Measurements from ENCODE around the gene ARRB1. TPM values are rescaled to one million over a fixed set of nuclear protein-coding genes. Genes with fewer than 3 reads are reported as not detected.

Gene ARRB1
- polyA plus RNA-seq, 3 donors: 28.2 to 36.6 (median 35.8) TPM

DNA sequence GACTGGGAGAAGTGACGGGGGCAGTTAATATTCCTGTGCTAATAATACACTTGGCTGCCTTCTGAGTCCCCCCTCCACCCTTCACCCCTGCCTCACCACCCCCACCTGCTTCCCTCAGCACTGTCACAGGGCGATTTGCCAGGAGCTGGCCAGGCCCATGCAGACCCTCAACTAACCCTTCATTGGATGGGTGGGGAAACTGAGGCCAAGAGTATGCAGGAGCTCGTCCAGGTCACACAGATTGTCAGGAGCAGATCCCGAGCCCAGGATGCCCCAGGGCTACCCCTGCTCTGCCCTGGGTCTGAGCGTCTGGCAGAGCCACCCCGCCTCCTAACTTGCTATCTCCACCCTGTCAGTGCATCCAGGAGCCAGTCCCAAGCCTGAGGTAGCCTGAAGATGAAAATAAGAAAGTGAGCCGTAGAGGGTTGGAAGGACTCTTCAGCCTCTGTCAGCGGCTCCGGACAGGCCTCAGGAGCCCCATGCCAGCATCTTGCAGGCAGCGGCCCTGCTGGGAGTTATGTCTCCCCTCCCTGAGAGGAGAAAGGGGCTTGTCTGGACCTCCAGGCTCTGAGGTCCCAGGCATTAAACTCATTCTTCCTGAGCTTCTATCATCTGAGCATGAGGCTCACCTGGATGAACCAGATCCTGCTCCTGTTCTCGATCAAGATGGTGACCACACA lies 104.7 kb downstream of the ARRB1 start:
- 79 to 85% (median 80%) methylated on average over 11 of the region's 11 CpGs for WGBS, 3 donors
- H3K27ac ChIP-seq (ENCODE audit: low read depth, low read length): no peak overlapping the region

DNA sequence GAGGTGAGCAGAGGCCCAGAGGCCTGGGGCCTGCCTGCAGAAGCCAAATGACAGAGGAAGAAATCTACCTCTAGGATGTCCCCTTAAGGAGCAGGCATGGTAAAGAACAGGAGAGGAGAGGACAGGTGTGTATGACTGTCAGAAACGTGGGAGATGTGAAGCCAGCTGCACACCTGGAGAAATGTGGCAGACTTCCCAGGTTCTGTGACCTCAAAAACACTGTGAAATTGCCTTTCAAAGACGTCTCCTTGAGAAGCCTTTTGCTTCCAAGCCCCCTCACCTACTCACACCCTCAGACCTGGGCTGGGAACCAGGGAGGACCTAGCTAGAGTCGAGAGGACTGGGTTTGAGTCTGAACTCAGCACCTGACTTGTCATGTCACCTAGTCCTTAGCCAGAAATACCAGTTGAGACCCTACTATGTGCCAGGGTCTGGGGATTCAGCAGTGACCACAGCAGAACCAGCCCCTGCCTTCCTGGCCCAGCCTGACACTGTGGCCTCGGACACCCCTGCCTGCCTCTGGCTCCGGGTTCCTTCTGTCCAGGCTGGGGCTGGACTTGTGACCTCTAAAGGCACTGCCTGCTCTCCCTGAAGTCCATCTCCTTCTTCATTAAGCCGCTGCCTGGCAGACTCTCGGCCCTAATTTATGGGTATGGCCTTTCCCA lies 105.3 kb downstream of the ARRB1 start:
- WGBS, 3 donors: 38 to 75% (median 72%) methylated on average over 7 of the region's 7 CpGs
- H3K27ac ChIP-seq (ENCODE audit: low read depth, low read length): no peak overlapping the region

DNA sequence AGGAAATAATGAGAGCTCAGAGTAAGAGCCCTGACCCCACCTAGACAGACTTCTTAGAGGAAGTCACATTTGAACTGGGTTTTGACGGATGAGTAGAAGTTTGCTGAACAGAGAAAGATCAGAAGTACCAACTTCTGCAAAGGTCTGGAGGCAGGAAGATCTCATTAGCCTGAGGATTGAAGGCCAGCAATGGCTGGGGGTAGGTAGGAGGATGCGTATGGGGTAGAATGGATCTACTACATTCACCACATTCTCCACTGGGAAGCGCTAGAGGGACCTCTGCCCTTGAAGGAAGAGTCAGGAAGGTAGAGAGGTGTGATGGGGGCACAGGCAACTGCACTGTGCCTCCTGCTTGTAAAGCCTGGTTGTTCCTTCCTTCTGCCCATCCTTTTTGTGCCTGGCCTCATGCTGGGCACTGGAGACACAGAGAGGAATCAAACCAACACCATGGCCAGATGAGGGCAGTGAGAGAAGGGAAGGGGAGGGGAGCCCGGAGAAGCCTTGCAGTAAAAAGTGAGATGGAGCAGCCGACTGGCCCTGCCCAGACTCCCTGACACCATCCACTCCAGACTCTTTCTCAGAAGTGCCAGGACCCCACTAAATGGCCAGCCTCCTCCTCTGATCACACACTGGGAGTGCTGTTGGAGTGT lies 106.0 kb downstream of the ARRB1 start:
- H3K27ac ChIP-seq (ENCODE audit: low read depth, low read length): no peak overlapping the region
- WGBS, 3 donors: 73 to 84% (median 84%) methylated on average over 4 to 5 of the region's 5 CpGs

DNA sequence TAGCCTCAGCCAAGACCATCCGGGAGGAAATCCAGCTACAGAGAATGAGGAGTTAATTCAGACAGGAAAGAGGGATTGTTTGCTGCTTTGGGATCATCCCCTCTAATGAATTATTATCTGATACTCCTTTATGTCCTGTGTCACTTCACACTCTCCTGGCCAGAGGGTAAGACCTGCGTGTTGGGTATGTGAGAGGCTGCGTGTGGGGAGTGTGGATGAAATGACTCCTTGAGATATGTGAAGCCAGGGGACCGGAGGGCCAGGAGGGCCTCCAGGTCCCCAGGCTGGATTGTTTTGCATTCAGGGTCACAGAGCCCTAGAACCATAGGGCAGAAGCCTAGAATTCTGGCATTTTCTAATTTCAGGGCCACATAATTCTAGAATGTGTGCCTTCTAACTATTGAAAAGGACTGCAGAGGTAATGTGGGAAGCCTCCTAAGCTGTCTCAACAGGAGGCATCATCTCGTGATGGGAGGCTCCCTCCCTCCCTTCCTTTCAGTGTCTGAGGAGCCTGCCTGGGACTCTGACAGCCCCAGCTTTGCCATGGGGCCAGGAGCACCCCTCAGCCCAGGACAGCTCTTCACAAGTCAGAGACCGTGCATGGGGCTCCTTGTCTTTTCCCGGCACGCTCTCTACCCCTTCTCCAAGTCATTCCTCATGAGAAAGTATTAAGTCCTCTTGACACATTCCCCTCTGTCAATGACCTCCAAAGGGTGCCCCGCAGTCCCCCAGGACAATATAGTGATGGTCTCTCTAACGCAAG lies 107.2 kb downstream of the ARRB1 start:
- 81 to 85% (median 81%) methylated on average over 10 of the region's 10 CpGs for WGBS, 3 donors

DNA sequence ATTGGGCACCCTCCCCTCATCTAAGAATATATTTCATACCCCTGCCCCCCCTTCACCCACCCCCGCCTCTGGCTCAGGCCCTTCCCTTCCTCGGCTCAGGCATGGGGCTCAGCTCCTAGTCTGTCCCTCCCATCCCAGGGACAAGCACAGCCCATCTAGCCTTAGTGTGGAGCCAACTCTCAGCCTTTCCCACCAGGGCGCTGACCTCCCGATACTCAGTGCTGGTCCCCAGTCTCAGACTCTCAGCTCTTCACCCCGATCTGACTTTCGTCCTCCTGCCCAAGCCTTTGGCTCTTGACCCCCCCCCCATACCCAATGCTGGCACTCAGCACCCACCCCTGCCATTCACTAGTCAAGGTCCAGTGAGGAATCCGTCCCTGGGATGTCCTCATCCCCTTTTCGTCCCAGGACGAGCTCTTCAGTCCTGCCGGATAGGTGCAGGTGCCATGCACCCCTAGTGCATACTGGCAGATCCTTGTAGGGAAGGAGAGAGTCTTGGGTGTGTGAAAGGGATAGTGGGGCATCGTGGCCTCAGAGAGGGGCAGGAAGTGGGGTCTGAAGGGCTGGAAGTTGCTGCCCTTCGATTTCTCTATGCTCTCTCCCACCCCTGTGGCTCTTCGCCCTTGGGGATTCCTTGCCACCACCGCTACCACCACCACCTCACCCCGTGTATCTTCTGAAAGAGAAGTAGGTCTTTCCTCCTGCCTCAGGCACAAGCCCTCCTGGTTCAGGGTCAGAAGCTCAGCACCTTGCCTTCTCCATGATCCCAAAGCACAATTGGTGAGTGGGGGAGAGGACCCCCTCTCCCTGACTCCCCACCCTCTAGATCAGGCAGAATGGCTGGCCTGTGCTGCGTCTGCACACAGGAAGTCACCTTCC lies 108.5 kb downstream of the ARRB1 start:
- WGBS, 3 donors: 81 to 86% (median 81%) methylated on average over 16 of the region's 16 CpGs
- no peak overlapping the region for H3K27ac ChIP-seq (ENCODE audit: low read depth, low read length)

More for the DNA sequence above, 107.2 kb downstream of the ARRB1 start:
- H3K27ac ChIP-seq (ENCODE audit: low read depth, low read length): no peak overlapping the region

DNA sequence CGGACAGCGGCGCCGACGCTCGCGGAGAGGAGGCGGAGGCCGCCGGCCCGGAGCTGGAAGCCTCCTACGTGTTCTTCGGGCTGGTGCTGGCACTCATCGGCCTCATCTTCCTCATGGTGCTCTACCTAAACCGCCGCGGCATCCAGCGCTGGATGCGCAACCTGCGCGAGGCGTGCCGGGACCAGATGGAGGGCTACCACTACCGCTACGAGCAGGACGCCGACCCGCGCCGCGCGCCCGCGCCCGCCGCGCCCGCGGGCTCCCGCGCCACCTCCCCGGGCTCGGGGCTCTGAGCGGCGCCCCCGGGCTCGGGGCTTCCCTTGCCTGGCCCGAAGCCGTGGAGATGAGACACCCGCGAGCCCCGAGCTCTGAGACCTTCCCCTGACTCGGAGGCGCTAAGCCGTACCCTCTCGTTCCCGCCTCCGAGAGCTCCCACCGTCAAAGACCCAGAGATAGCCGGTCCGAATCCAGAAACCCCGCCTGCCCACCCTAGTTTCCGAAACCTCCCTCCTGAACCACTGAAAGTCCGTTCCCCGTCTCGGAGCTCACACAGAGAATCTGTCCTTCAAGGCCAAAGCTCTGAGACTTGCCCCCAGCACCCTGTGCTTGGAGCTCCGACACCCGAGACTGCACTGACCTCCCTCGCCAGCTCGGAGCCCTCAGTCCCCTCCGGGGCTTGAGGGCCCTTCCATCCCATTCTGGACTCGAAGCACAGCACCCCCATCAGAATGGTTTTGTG lies 109.4 kb downstream of the ARRB1 start:
- no peak overlapping the region for H3K27ac ChIP-seq (ENCODE audit: low read depth, low read length)
- 7 to 11% (median 7%) methylated on average over 56 to 72 of the region's 72 CpGs for WGBS, 3 donors

DNA sequence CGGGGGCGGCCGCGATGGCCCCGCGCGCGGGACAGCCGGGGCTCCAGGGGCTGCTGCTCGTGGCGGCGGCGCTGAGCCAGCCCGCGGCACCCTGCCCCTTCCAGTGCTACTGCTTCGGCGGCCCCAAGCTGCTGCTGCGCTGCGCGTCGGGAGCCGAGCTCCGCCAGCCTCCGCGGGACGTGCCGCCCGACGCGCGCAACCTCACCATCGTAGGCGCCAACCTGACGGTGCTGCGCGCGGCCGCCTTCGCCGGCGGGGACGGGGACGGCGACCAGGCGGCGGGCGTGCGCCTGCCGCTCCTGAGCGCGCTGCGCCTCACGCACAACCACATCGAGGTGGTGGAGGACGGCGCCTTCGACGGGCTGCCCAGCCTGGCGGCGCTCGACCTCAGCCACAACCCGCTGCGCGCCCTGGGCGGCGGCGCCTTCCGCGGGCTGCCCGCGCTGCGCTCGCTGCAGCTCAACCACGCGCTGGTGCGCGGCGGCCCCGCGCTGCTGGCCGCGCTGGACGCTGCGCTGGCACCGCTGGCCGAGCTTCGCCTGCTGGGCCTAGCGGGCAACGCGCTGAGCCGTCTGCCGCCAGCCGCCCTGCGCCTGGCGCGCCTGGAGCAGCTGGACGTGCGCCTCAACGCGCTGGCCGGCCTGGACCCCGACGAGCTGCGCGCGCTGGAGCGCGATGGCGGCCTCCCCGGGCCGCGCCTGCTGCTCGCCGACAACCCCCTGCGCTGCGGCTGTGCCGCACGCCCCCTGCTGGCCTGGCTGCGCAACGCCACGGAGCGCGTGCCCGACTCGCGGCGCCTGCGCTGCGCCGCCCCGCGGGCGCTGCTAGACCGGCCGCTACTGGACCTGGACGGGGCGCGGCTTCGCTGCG lies 110.2 kb downstream of the ARRB1 start:
- H3K27ac ChIP-seq (ENCODE audit: low read depth, low read length): no peak overlapping the region
- WGBS, 3 donors: 0 to 2% (median 0%) methylated on average over 86 to 140 of the region's 140 CpGs

DNA sequence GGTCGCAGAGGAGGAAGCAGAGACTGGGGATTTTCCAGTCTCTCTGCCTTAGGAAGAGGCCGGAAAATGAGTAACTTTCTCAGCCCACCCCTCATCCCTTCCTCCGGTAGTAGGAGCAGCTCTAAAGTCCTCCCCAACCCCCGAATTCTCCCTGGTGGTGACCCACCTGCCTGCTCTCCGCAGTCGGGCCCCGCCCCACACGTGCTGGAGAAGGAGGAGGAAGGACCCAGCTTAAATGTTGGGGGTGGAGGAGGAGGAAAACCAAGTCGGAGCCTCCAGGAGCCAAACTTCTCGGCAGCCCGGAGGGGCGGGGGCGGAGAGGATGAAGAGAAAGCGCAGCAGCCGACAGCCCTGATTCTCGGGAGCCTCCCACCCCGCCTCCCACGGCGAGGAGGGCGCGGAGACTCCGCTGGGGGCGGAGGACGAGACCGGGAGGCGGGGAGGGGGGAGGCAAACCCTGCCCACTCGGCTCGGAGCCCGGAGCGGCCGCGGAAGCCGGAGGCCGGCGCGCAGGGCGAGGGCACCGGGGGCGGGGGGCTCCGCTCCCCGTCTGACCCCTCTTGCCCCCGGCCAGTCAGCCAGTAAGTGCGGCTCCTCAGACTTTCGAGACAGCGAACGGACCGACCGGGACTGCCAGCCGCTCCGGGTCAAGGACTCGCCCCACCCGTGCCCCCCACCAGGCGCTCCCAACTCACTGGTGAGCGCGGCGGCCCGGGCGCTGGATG lies 111.0 kb downstream of the ARRB1 start, which contains the start of gene TPBGL:
Gene TPBGL, plus strand, starts transcription at position 464 of the 725 bp plus-strand sequence. CDS start 276 bp downstream, outside the sequence.
- 3 to 14% (median 3%) methylated on average over 20 to 58 of the region's 58 CpGs for WGBS, 3 donors
- no peak within 1 kb of the TSS for H3K27ac ChIP-seq (ENCODE audit: low read depth, low read length)

DNA sequence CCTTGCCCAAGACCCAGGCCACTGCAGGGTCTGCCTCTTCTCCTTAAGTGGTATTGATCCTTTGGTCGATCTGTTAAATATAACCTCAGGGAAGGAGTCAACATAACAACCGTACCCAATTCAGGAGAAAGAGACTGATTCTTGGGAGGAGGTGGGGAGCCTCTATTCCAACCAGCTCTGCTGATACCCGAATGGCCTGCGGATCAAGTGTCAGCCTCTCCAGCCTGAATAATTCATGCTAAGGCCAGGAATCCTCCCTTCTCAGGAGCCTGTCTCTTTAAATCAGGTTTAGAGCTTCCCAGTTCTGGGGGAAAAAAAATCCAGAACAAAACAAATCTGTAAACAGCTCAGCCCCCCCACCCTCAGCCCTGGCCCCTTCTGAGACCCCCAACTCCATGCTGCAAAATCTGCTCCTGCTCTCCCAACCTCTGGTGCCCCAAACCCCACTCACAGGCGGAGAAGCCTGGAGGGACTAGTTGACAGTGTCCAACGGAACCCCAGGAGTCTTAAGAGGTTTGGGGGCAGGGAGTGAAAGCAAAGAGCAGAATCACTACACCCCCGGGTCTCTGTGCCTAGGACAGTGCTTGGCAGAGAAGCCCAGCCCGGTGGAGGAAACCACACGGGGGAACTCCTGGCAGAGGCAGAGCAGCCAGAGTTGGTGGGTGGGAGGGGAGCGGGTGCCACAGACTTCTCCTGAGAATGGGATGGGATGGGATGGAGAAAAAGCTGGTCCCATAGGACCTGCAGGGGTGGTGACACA lies 111.8 kb downstream of the ARRB1 start:
- 58 to 74% (median 58%) methylated on average over 10 of the region's 10 CpGs for WGBS, 3 donors
- H3K27ac ChIP-seq (ENCODE audit: low read depth, low read length): no peak overlapping the region

DNA sequence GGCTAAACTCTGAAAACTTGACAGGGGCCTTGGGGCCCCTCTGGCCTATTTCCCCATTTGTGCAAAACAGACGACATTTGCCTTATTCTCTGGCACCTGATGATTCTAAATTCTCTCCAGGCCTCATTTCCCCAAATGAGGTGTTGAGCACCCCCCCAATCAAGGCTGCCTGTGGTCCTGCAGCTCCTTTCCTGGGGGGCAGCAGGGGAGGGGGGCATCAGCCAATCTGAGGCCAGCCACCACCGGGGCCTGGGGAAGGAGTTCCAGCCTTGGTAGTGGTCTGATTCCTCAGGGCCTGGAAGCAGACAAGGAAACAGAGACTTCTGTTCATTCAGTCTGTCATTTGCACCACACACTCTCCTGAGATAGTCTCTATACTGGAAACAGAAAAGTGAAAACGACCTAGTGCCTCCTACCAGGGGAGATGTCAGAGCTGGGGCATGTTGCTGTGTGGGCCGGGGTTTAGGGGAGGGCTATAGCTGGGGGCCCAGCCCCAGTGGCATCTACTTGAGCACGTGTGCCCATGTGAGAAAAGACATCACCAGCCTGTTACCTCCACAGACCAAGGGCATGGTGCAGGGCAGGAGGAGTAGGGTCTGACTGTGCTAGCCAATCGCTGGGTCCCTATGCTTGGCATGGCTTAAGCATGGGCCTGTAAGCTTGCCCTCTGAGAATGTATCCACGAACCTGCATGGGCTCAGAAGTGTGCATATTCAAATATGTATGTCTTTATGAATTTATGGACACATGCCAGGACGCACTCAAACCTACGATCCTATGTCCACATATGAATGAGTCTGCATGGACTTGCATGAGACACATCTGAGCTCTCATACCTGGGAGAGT lies 112.6 kb downstream of the ARRB1 start:
- H3K27ac ChIP-seq (ENCODE audit: low read depth, low read length): no peak overlapping the region
- WGBS, 3 donors: 79 to 85% (median 84%) methylated on average over 9 of the region's 9 CpGs

DNA sequence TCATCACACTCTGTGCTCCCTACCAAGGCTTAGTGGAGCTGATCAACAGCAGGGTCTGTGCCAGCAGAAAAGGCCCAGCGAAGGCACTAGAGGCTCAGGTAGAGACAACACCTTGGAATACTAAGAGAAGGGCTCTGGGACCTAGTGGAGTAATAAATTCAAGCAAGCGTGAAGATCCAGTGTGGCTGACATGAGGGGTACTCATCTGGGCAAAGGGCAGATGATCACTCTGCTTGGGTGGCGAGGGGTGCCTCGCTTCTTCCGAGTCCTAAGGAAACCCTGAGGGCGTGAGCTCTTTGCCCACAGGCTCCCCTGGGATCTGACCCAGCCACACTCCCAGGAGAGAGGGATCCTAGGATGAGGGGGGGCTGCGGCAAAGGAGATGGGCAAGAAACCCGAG lies 114.4 kb downstream of the ARRB1 start:
- no peak overlapping the region for H3K27ac ChIP-seq (ENCODE audit: low read depth, low read length)
- WGBS, 3 donors: 83 to 90% (median 87%) methylated on average over 8 of the region's 8 CpGs

DNA sequence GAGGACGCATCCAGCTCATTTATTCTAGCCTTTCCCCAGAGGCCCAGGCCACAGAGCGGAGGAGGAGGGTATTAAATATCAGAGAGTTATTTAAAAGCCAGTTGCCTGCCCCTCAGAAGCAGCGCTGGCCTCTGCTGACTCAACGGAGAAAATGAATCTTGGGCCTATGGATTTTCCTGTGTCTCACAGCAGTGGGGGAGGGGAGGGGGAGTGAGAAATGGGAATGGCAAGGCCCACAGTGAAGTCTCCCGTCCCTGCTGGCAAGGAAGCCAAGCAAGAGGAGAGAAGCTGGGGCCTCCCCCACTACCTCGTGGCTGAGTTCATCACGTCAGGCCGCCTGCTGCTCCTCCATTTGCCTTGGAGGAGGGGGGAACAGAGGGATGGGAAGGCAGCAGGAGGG lies 115.4 kb downstream of the ARRB1 start:
- no peak overlapping the region for H3K27ac ChIP-seq (ENCODE audit: low read depth, low read length)
- 51 to 63% (median 53%) methylated on average over 7 to 8 of the region's 8 CpGs for WGBS, 3 donors

DNA sequence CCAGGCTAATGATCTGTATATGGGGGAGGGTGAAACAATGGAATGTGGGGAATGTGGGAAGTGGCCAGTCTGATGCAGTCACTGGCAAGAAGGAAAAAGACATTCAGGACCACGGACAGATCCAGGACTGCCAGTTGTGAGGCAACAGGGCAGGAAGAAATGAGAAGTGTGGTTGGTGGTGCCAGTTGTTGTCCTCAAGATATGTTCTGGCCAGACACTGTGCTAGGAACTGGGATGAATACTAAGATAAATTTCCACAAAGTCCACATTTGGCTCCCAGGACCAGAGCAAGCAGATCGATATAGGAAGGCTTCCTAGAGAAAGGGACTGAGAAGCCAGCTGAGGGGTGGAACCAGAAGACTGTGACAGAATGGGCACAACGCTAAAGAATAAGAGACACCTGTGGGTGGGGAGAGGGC lies 117.7 kb downstream of the ARRB1 start:
- WGBS, 3 donors: 45 to 54% (median 52%) methylated on average over 3 of the region's 3 CpGs
- no peak overlapping the region for H3K27ac ChIP-seq (ENCODE audit: low read depth, low read length)

DNA sequence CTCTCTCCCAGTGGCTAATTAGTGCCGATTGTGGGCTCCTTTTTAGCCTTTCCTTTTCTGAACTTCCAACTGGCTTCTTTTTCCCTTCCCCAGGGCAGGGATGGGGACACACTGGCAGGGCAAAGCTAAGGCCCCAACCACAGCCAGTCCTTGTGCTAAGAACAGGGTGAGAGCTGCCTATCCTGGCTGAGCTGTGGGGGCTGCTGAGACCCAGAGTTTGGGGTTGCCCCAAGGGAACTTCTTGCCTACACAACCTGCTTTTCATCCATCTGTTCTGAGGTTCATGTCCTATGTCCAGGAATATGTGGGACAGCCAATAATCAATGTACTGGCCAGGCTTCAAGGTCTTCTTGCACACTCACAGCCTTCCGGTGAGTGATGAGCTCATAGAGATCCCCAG lies 120.8 kb downstream of the ARRB1 start:
- H3K27ac ChIP-seq (ENCODE audit: low read depth, low read length): no peak overlapping the region
- WGBS, 3 donors: 62 to 80% (median 74%) methylated on average over 2 of the region's 2 CpGs
